Trophoblast cell (in vitro differentiated cells and primary cell): Measurements from ENCODE around the gene TTLL11.

Source experiments
- DNase-seq, 2 donors: peaks; one replicate each; pipeline ENCODE4 v3.0.0-alpha.2; 2016
- H2AFZ ChIP-seq: 2 replicates; pipeline ENCODE4 v1.6.1; 2013; ENCODE audit warnings: low read length, moderate library complexity, mild to moderate bottlenecking; ENCODE audit not compliant: insufficient read depth, poor library complexity
- H2AK5ac ChIP-seq: 2 replicates; pipeline ENCODE4 v1.6.1; 2013; ENCODE audit warnings: mild to moderate bottlenecking, low read length
- H2BK120ac ChIP-seq: 2 replicates; pipeline ENCODE4 v1.6.1; 2013; ENCODE audit warnings: low read length, mild to moderate bottlenecking, moderate library complexity; ENCODE audit not compliant: insufficient read depth, poor library complexity
- H2BK12ac ChIP-seq: 2 replicates; pipeline ENCODE4 v1.6.1; 2013; ENCODE audit warnings: mild to moderate bottlenecking, low read length, moderate library complexity
- H2BK5ac ChIP-seq: 2 replicates; pipeline ENCODE4 v1.6.1; 2013; ENCODE audit warnings: low read length, low read depth, moderate library complexity, mild to moderate bottlenecking; ENCODE audit not compliant: poor library complexity
- H3K14ac ChIP-seq: 2 replicates; pipeline ENCODE4 v1.6.1; 2013; ENCODE audit warnings: mild to moderate bottlenecking, low read length
- H3K18ac ChIP-seq: 2 replicates; pipeline ENCODE4 v1.6.1; 2013; ENCODE audit warnings: mild to moderate bottlenecking, low read length
- H3K23ac ChIP-seq: 2 replicates; pipeline ENCODE4 v1.6.1; 2013; ENCODE audit warnings: low read length
- H3K27ac ChIP-seq: 2 replicates; pipeline ENCODE4 v1.5.1; 2013; ENCODE audit warnings: low read depth, mild to moderate bottlenecking, inconsistent platforms, low read length, moderate library complexity
- H3K27me3 ChIP-seq: 2 replicates; pipeline ENCODE4 v1.6.1; 2013; ENCODE audit warnings: inconsistent platforms, mild to moderate bottlenecking, low read length, moderate library complexity; ENCODE audit not compliant: insufficient read depth
- H3K36me3 ChIP-seq, 2 experiments: 1 replicate in 1 of 2; 2 replicates in 1 of 2; pipeline ENCODE4 v1.6.1; 2013; ENCODE audit warnings: low read length in 2 of 2, mild to moderate bottlenecking in 2 of 2, moderate library complexity in 1 of 2; ENCODE audit not compliant: insufficient read depth in 2 of 2, control insufficient read depth in 1 of 2
- H3K4ac ChIP-seq: 2 replicates; pipeline ENCODE4 v1.6.1; 2013; ENCODE audit warnings: low read depth, mild to moderate bottlenecking, low read length, moderate library complexity
- H3K4me1 ChIP-seq, 2 experiments: 1 replicate in 1 of 2; 2 replicates in 1 of 2; pipeline ENCODE4 v1.6.1; 2013; ENCODE audit warnings: low read length in 2 of 2, mild to moderate bottlenecking in 2 of 2, moderate library complexity in 1 of 2; ENCODE audit not compliant: insufficient read depth in 2 of 2, control insufficient read depth in 1 of 2
- H3K4me2 ChIP-seq: 2 replicates; pipeline ENCODE4 v1.6.1; 2013; ENCODE audit warnings: inconsistent platforms, mild to moderate bottlenecking, low read length, moderate library complexity
- H3K4me3 ChIP-seq: 2 replicates; pipeline ENCODE4 v1.5.1; 2013; ENCODE audit warnings: mild to moderate bottlenecking, low read depth, low read length, inconsistent platforms
- H3K79me1 ChIP-seq: one replicate; pipeline ENCODE4 v1.6.1; 2013; ENCODE audit warnings: low read length
- H3K79me2 ChIP-seq: 2 replicates; pipeline ENCODE4 v1.6.1; 2013; ENCODE audit warnings: low read length, mild to moderate bottlenecking; ENCODE audit not compliant: control insufficient read depth, insufficient read depth, poor library complexity
- H3K9ac ChIP-seq: 2 replicates; pipeline ENCODE4 v1.6.1; 2013; ENCODE audit warnings: mild to moderate bottlenecking, low read length
- H3K9me3 ChIP-seq: 2 replicates; pipeline ENCODE4 v1.6.1; 2013; ENCODE audit warnings: low read depth, mild to moderate bottlenecking, control low read depth, inconsistent platforms, low read length; ENCODE audit not compliant: insufficient read depth
- H4K12ac ChIP-seq: 2 replicates; pipeline ENCODE4 v1.6.1; 2013; ENCODE audit warnings: low read depth, mild to moderate bottlenecking, low read length, moderate library complexity
- H4K8ac ChIP-seq: 2 replicates; pipeline ENCODE4 v1.6.1; 2013; ENCODE audit warnings: low read depth, mild to moderate bottlenecking, low read length, moderate library complexity
- H4K91ac ChIP-seq: one replicate; pipeline ENCODE4 v1.6.1; 2013; ENCODE audit warnings: low read depth, mild to moderate bottlenecking, low read length, moderate library complexity
- WGBS: extraction: QIAGEN DNeasy Blood & Tissue Kit; methylation state at CpG from one replicate; pipeline ENCODE4 v1.1.7; 2013; ENCODE audit warnings: missing lambda C conversion rate; ENCODE audit not compliant: insufficient read length, insufficient coverage; ENCODE audit errors: extremely low coverage; 5-methylcytosine and 5-hydroxymethylcytosine counted together

The TTLL11 gene

GRCh38 chr9:121807823-121808278 lies 285.3 kb downstream of the TTLL11 start:
- H2AFZ ChIP-seq = no peak overlapping the region

GRCh38 chr9:121807069-121807822 lies 285.9 kb downstream of the TTLL11 start:
- H3K79me2 ChIP-seq = no peaks in the 10 kb centered on the region
- H4K91ac ChIP-seq = no peak overlapping the region
- no peak overlapping the region for H3K27ac ChIP-seq
- H2AFZ ChIP-seq = no peak overlapping the region
- no peaks in the 10 kb centered on the region for H3K4me1 ChIP-seq
- H3K23ac ChIP-seq = no peak overlapping the region
- H3K9me3 ChIP-seq = no peaks in the 10 kb centered on the region
- H3K79me1 ChIP-seq = no peaks in the 10 kb centered on the region
- H3K4me3 ChIP-seq = no peak overlapping the region
- no peak overlapping the region for H2BK120ac ChIP-seq
- no peaks in the 10 kb centered on the region for H3K36me3 ChIP-seq
- H3K14ac ChIP-seq = no peak overlapping the region
- H3K4ac ChIP-seq = no peak overlapping the region
- no CpG with 5 or more reads among the region's 12 CpGs for WGBS
- H2BK5ac ChIP-seq = no peak overlapping the region
- DNase-seq = peak in 1 of 2 donors; percentile 35
- no peak overlapping the region for H4K8ac ChIP-seq
- H2BK12ac ChIP-seq = no peak overlapping the region
- H3K4me2 ChIP-seq = no peak overlapping the region
- no peak overlapping the region for H4K12ac ChIP-seq
- H3K9ac ChIP-seq = no peak overlapping the region
- H3K27me3 ChIP-seq = no peaks in the 10 kb centered on the region
- H3K18ac ChIP-seq = no peak overlapping the region
- no peak overlapping the region for H2AK5ac ChIP-seq

More at GRCh38 chr9:121807823-121808278, 285.3 kb downstream of the TTLL11 start:
- WGBS = no CpG with 5 or more reads among the region's 16 CpGs
- Histone ChIP-seq H3K4me2 (no peak overlapping the region), H3K27me3 (no peaks in the 10 kb centered on the region), H3K4ac (no peak overlapping the region), H2BK120ac (no peak overlapping the region), H2BK5ac (no peak overlapping the region), H3K4me3 (no peak overlapping the region), H2AK5ac (no peak overlapping the region), H3K27ac (no peak overlapping the region), H4K8ac (no peak overlapping the region), H3K9ac (no peak overlapping the region), H4K12ac (no peak overlapping the region), H4K91ac (no peak overlapping the region), H3K9me3 (no peaks in the 10 kb centered on the region), H2BK12ac (no peak overlapping the region), H3K79me1 (no peaks in the 10 kb centered on the region), H3K18ac (no peak overlapping the region), H3K14ac (no peak overlapping the region), H3K23ac (no peak overlapping the region), H3K79me2 (no peaks in the 10 kb centered on the region), H3K36me3 (no peaks in the 10 kb centered on the region), H3K4me1 (no peaks in the 10 kb centered on the region)
- peak; percentile 66 to 84 for DNase-seq

GRCh38 chr9:121802753-121803152 lies 290.4 kb downstream of the TTLL11 start:
- H3K79me1 ChIP-seq = no peaks in the 10 kb centered on the region

GRCh38 chr9:121801579-121801978 lies 291.5 kb downstream of the TTLL11 start:
- WGBS = no CpG with 5 or more reads among the region's 3 CpGs
- Histone ChIP-seq H4K91ac (no peak overlapping the region), H3K79me2 (no peaks in the 10 kb centered on the region), H2BK5ac (no peak overlapping the region), H3K27ac (no peak overlapping the region), H3K27me3 (no peaks in the 10 kb centered on the region), H3K9me3 (no peaks in the 10 kb centered on the region), H3K36me3 (no peaks in the 10 kb centered on the region), H2BK120ac (no peak overlapping the region), H4K8ac (no peak overlapping the region), H4K12ac (no peak overlapping the region), H2BK12ac (no peak overlapping the region), H3K14ac (no peak overlapping the region), H3K9ac (no peak overlapping the region), H2AK5ac (no peak overlapping the region), H3K4me3 (no peak overlapping the region), H3K23ac (no peak overlapping the region), H3K79me1 (no peaks in the 10 kb centered on the region), H3K4me2 (no peak overlapping the region), H2AFZ (no peak overlapping the region), H3K4ac (no peak overlapping the region), H3K18ac (no peak overlapping the region), H3K4me1 (no peaks in the 10 kb centered on the region)
- no peak for DNase-seq

More at GRCh38 chr9:121802753-121803152, 290.4 kb downstream of the TTLL11 start:
- Histone ChIP-seq H3K9me3 (no peaks in the 10 kb centered on the region), H3K79me2 (no peaks in the 10 kb centered on the region), H3K4me2 (no peak overlapping the region), H3K4me3 (no peak overlapping the region), H3K4me1 (no peaks in the 10 kb centered on the region), H3K14ac (no peak overlapping the region), H3K18ac (no peak overlapping the region), H4K8ac (no peak overlapping the region), H3K36me3 (no peaks in the 10 kb centered on the region), H4K91ac (no peak overlapping the region), H4K12ac (no peak overlapping the region), H2BK120ac (no peak overlapping the region), H2BK12ac (no peak overlapping the region), H3K27ac (no peak overlapping the region), H2AK5ac (no peak overlapping the region), H3K4ac (no peak overlapping the region), H2BK5ac (no peak overlapping the region), H3K9ac (no peak overlapping the region), H3K27me3 (no peaks in the 10 kb centered on the region), H3K23ac (no peak overlapping the region), H2AFZ (no peak overlapping the region)
- WGBS = no CpG with 5 or more reads among the region's 5 CpGs
- no peak for DNase-seq
